Thoracic aorta (tissue), 2 donors: ENCODE measurements around the gene SNX20. TPM values are rescaled to one million over a fixed set of nuclear protein-coding genes. Genes with fewer than 3 reads are reported as not detected.

ENCODE experiments used
- ATAC-seq: fragments of 150-250 bp; one replicate; pipeline ENCODE4 v1.8.0; 2017; ENCODE audit warnings: low read depth; ENCODE audit not compliant: insufficient number of reproducible peaks, low FRiP score
- DNase-seq: peaks from one replicate; pipeline ENCODE4 v3.0.0-alpha.2; 2020; ENCODE audit warnings: low spot score
- H3K27ac ChIP-seq, 2 donors: fragments of 200-600 bp; sonication (generic); 1 replicate in 1 of 2; 2 replicates in 1 of 2; pipeline ENCODE4 v1.5.1; 2016; ENCODE audit warnings: mild to moderate bottlenecking in 2 of 2, moderate library complexity in 2 of 2
- H3K27me3 ChIP-seq: fragments of 200-600 bp; sonication (generic); replicated peaks from 2 replicates; pipeline ENCODE4 v1.6.0; 2016; ENCODE audit warnings: mild to moderate bottlenecking; ENCODE audit not compliant: insufficient read depth
- H3K36me3 ChIP-seq: fragments of 200-600 bp; sonication (generic); one replicate; pipeline ENCODE4 v1.5.1; 2016
- H3K4me1 ChIP-seq, 2 donors: fragments of 200-600 bp; sonication (generic); 1 replicate in 1 of 2; 2 replicates in 1 of 2; pipeline versions ENCODE4 v1.5.1 to v1.6.0; 2016; ENCODE audit warnings: low read depth in 2 of 2, mild to moderate bottlenecking in 1 of 2; ENCODE audit not compliant: control insufficient read depth in 1 of 2
- H3K4me3 ChIP-seq: fragments of 200-600 bp; sonication (generic); 2 replicates; pipeline ENCODE4 v1.5.1; 2016; ENCODE audit warnings: mild to moderate bottlenecking
- H3K9me3 ChIP-seq: fragments of 200-600 bp; sonication (generic); 2 replicates; pipeline ENCODE4 v1.5.1; 2016
- total RNA-seq, 2 donors: library from RNA; depleted of rRNA; stranded (reverse); fragments of >200 nt; gene quantifications; one replicate each; pipeline versions ENCODE4 v1.1.0 to v1.2.3, GENCODE V29; 2016
- TF ChIP-seq, protein P1 (sequence below): fragments of 200-600 bp; sonication (generic); IDR thresholded peaks from one replicate; pipeline ENCODE4 v1.5.1; 2019; ENCODE audit warnings: antibody characterized with exemption

Gene SNX20
- total RNA-seq, 2 donors from 2014 or later, result 3.3 to 4.6 TPM

DNA sequence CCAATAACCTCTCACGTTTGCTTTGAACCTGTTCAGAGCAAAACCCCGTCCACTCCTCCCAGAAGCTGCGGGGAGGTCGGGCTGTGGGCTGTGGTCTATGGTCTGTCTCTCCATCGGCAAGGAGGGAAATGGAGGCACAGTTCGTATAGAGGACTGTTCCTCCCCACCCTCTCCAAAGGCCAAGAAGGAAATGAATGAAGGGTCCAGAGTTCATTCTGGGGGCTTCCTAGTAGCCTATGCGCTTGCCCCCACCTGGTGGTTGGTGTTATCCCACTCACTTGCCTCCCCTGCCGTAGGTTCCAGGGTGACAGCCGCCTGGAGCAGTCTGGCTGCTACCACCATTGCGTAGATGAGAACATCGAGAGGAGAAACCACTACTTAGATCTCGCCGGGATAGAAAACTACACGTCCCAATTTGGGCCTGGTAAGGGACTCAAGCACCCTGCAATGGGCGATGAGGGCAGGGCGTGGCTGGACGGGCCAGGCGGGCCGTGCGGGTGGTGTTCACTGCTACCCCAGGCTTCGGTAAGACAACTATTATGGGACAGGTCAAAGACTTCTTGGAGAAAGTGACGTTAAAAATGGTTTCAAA is 49.0 kb downstream of the SNX20 start:
- TF ChIP-seq, protein P1, sequence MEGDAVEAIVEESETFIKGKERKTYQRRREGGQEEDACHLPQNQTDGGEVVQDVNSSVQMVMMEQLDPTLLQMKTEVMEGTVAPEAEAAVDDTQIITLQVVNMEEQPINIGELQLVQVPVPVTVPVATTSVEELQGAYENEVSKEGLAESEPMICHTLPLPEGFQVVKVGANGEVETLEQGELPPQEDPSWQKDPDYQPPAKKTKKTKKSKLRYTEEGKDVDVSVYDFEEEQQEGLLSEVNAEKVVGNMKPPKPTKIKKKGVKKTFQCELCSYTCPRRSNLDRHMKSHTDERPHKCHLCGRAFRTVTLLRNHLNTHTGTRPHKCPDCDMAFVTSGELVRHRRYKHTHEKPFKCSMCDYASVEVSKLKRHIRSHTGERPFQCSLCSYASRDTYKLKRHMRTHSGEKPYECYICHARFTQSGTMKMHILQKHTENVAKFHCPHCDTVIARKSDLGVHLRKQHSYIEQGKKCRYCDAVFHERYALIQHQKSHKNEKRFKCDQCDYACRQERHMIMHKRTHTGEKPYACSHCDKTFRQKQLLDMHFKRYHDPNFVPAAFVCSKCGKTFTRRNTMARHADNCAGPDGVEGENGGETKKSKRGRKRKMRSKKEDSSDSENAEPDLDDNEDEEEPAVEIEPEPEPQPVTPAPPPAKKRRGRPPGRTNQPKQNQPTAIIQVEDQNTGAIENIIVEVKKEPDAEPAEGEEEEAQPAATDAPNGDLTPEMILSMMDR, result no peak
- no peaks in the 10 kb centered on the region for H3K27me3 ChIP-seq
- H3K4me1 ChIP-seq, result peaks cover 3 to 8% of the 10 kb centered on the region in 2 donors
- peaks cover 50% of the 10 kb centered on the region for H3K36me3 ChIP-seq
- H3K27ac ChIP-seq, result no peak overlapping the region
- no peak for ATAC-seq
- no peaks in the 10 kb centered on the region for H3K9me3 ChIP-seq
- no peak for DNase-seq
- H3K4me3 ChIP-seq, result no peak overlapping the region

- Histone ChIP-seq H3K4me1 (peaks cover 9 to 14% of the 10 kb centered on the region in 2 donors), H3K27ac (no peak overlapping the region), H3K9me3 (no peaks in the 10 kb centered on the region), H3K27me3 (no peaks in the 10 kb centered on the region), H3K4me3 (no peak overlapping the region), H3K36me3 (peaks cover 45% of the 10 kb centered on the region)
- TF ChIP-seq, protein P1, result no peak
- DNase-seq, result no peak
- ATAC-seq, result no peak
These were observed 49.7 kb downstream of the SNX20 start for GRCh38 chr16:50631249-50631984.

- ATAC-seq, result no peak
- Histone ChIP-seq H3K4me3 (no peak overlapping the region), H3K36me3 (peaks cover 48% of the 10 kb centered on the region), H3K9me3 (no peaks in the 10 kb centered on the region), H3K27me3 (no peaks in the 10 kb centered on the region), H3K4me1 (peaks cover 12 to 23% of the 10 kb centered on the region in 2 donors), H3K27ac (no peak overlapping the region)
- no peak for DNase-seq
- TF ChIP-seq, protein P1, result no peak
These were observed 50.6 kb downstream of the SNX20 start for GRCh38 chr16:50630394-50631020.

DNA sequence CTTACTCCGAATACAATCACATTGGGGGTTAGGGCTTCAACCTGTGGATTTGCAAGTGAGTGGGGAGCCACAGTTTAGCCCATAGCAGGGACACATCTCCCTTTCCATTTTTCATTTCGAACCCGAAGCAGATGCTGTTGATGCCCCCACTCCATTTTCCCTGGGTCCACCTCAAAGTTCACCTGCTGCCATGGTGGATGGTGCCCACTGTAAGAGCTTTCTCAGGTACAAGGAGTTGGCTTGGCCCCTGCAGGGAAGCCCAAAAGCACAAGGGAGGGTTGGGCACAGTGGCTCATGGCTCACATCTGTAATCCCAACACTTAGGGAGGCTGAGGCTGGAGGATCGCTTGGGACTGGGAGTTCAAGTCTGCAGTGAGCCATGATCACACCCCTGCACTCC is 51.8 kb downstream of the SNX20 start:
- no peaks in the 10 kb centered on the region for H3K27me3 ChIP-seq
- H3K27ac ChIP-seq, result no peak overlapping the region
- H3K9me3 ChIP-seq, result no peaks in the 10 kb centered on the region
- ATAC-seq (peak; percentile 13), DNase-seq (no peak)
- no peak overlapping the region for H3K4me3 ChIP-seq
- H3K36me3 ChIP-seq, result peaks cover 53% of the 10 kb centered on the region
- TF ChIP-seq, protein P1, result no peak
- H3K4me1 ChIP-seq, result peaks cover 12 to 29% of the 10 kb centered on the region in 2 donors

GRCh38 chr16:50628156-50628802 is 52.8 kb downstream of the SNX20 start:
- Histone ChIP-seq H3K4me1 (peaks cover 12 to 29% of the 10 kb centered on the region in 2 donors), H3K27me3 (no peaks in the 10 kb centered on the region), H3K36me3 (peaks cover 46% of the 10 kb centered on the region), H3K27ac (no peak overlapping the region), H3K4me3 (no peak overlapping the region), H3K9me3 (no peaks in the 10 kb centered on the region)
- ATAC-seq (no peak), DNase-seq (no peak)
- TF ChIP-seq, protein P1, result no peak
